HepG2 (cell line): Measurements from ENCODE around the gene RNF25. TPM values are rescaled to one million over a fixed set of nuclear protein-coding genes. Genes with fewer than 3 reads are reported as not detected.

Source experiments
- ATAC-seq: fragments of 200-7000 bp; cut with Tn5 transposase; 3 replicates; pipeline ENCODE4 v1.9.1; 2020; ENCODE audit warnings: mild to moderate bottlenecking, moderate library complexity
- BruUV-seq: library from RNA; stranded (reverse); fragments of 400-500 nt; replicated peaks from 2 replicates; lab custom pipeline; 2021; lab: Mats Ljungman, UMichigan
- CTCF ChIA-PET: fragments of 300-600 bp; formaldehyde crosslinking; extraction: SDS; loops from one replicate; lab custom pipeline; 2021; ENCODE audit warnings: low total read pairs, inconsistent platforms, low intra/inter-chr PET ratio; lab: Yijun Ruan, JAX
- POLR2A ChIA-PET: fragments of 350-600 bp; sonication (Branson Sonifier 250); formaldehyde crosslinking; loops from one replicate; lab custom pipeline; 2020; ENCODE audit warnings: antibody characterized with exemption, inconsistent platforms; lab: Yijun Ruan, JAX
- DNase-seq: peaks from one replicate; pipeline ENCODE4 v3.0.0-alpha.2; 2015; ENCODE audit warnings: low spot score
- FAIRE-seq: peaks from 3 replicates; lab custom pipeline; 2011; peaks lifted over from hg19 to GRCh38; lab: Jason Lieb, UNC
- H2AFZ ChIP-seq: one replicate; pipeline ENCODE4 v1.6.1; 2011; ENCODE audit warnings: low read length, inconsistent platforms
- H3K27ac ChIP-seq: fragments of 300-600 bp; 3 replicates; pipeline ENCODE4 v1.8.0; 2011; ENCODE audit warnings: mixed run types, mild to moderate bottlenecking, mixed read lengths, low read length, inconsistent platforms; ENCODE audit not compliant: insufficient read depth; ENCODE audit errors: extremely low read length
- H3K27me3 ChIP-seq, 2 experiments: fragments of 200-600 bp in 1 of 2; 2 replicates in 1 of 2; 3 replicates in 1 of 2; pipeline versions ENCODE4 v1.6.0 to v1.8.0; 2011; ENCODE audit warnings: low read length in 2 of 2, mild to moderate bottlenecking in 2 of 2, moderate library complexity in 2 of 2, inconsistent platforms in 1 of 2; ENCODE audit not compliant: insufficient read depth in 2 of 2, control insufficient read depth in 1 of 2
- H3K36me3 ChIP-seq, 2 experiments: fragments of 200-600 bp in 1 of 2; replicated peaks in 1 of 2; 2 replicates in 1 of 2; 3 replicates in 1 of 2; pipeline versions ENCODE4 v1.5.1 to v1.8.0; 2011; ENCODE audit warnings: low read length in 2 of 2, inconsistent platforms in 1 of 2; ENCODE audit not compliant: insufficient read depth in 2 of 2, control insufficient read depth in 1 of 2
- H3K4me1 ChIP-seq: 2 replicates; pipeline ENCODE4 v1.5.1; 2012; ENCODE audit warnings: low read length, inconsistent platforms; ENCODE audit not compliant: insufficient read depth
- H3K4me2 ChIP-seq: 2 replicates; pipeline ENCODE4 v1.6.0; 2011; ENCODE audit warnings: low read depth, low read length, inconsistent platforms
- H3K4me3 ChIP-seq, 3 experiments: fragments of 200-600 bp in 1 of 3; sonication (generic), shearing (Covaris generic) in 1 of 3; replicated peaks in 1 of 3; 2 replicates each; pipeline ENCODE4 v1.5.1; 2011 to 2016; ENCODE audit warnings: low read length in 3 of 3, inconsistent platforms in 2 of 3, low read depth in 2 of 3, mild to moderate bottlenecking in 2 of 3, control low read depth in 1 of 3, mixed read lengths in 1 of 3; ENCODE audit not compliant: insufficient read depth in 1 of 3
- H3K79me2 ChIP-seq: one replicate; pipeline ENCODE4 v1.6.1; 2011; ENCODE audit warnings: low read length, inconsistent platforms; ENCODE audit not compliant: insufficient read depth
- H3K9ac ChIP-seq: 2 replicates; pipeline ENCODE4 v1.6.0; 2011; ENCODE audit warnings: mild to moderate bottlenecking, low read depth, low read length, inconsistent platforms; ENCODE audit not compliant: insufficient read depth
- H3K9me3 ChIP-seq: 2 replicates; pipeline ENCODE4 v1.5.1; 2012; ENCODE audit warnings: mild to moderate bottlenecking, low read length
- H4K20me1 ChIP-seq: 2 replicates; pipeline ENCODE4 v1.6.0; 2011; ENCODE audit warnings: inconsistent platforms, mild to moderate bottlenecking, low read length, moderate library complexity; ENCODE audit not compliant: insufficient read depth
- BHLHE40 ChIP-seq: IDR thresholded peaks from 2 replicates; pipeline ENCODE4 v1.6.1; 2011; ENCODE audit warnings: low read length, improper control_type of control experiment
- FOSL1 ChIP-seq: sonication (generic); formaldehyde crosslinking; IDR thresholded peaks from 2 replicates; pipeline ENCODE4 v1.9.0; 2021; ENCODE audit warnings: missing genetic modification reagents, borderline replicate concordance
- MTA1 ChIP-seq: sonication (generic); formaldehyde crosslinking; IDR thresholded peaks from 2 replicates; pipeline ENCODE4 v1.4.0; 2020; ENCODE audit warnings: missing genetic modification reagents, mild to moderate bottlenecking, borderline replicate concordance
- PBX2 ChIP-seq: IDR thresholded peaks from 2 replicates; pipeline ENCODE4 v1.6.1; 2016; ENCODE audit warnings: control low read depth
- RAD21 ChIP-seq: fragments of 450-650 bp; formaldehyde crosslinking; IDR thresholded peaks from 2 replicates; pipeline ENCODE4 v1.5.0; 2020; ENCODE audit warnings: mild to moderate bottlenecking
- TAF15 ChIP-seq: fragments of 200-400 bp; formaldehyde crosslinking; IDR thresholded peaks from one replicate; pipeline ENCODE4 v1.6.1; 2018; ENCODE audit warnings: mild to moderate bottlenecking, low read depth, low read length; ENCODE audit not compliant: poor library complexity, severe bottlenecking
- TBP ChIP-seq: sonication (generic); formaldehyde crosslinking; IDR thresholded peaks from 2 replicates; pipeline ENCODE4 v1.5.0; 2020; ENCODE audit warnings: missing genetic modification reagents
- TCF7L2 ChIP-seq: IDR thresholded peaks from 2 replicates; pipeline ENCODE4 v1.6.1; 2011; ENCODE audit warnings: mild to moderate bottlenecking, low read depth, low read length, moderate library complexity
- ZNF274 ChIP-seq: sonication (generic); formaldehyde crosslinking; IDR thresholded peaks from 2 replicates; pipeline ENCODE4 v1.5.1; 2020; ENCODE audit warnings: mild to moderate bottlenecking, missing genetic modification reagents
- ZNF468 ChIP-seq: sonication (generic); formaldehyde crosslinking; IDR thresholded peaks from 2 replicates; pipeline ENCODE4 v1.8.0; 2022; ENCODE audit warnings: mild to moderate bottlenecking, moderate library complexity, missing genetic modification reagents
- WGBS: methylation state at CpG from one replicate; pipeline ENCODE4 v1.1.6; 2017; ENCODE audit warnings: low lambda C conversion rate; 5-methylcytosine and 5-hydroxymethylcytosine counted together
- in situ Hi-C: cut with HindIII; loops from 2 replicates; pipeline ENCODE4 v1.10.0; 2017; ENCODE audit warnings: low pct_unique_long_range_greater_than_20kb; ENCODE audit not compliant: extremely low pct_ligation_motif_present
- intact Hi-C: fragments of 100-400 bp; cut with micrococcal nuclease; formaldehyde crosslinking; loops from one replicate; pipeline ENCODE4 v1.10.0; 2022; ENCODE audit not compliant: unreplicated experiment
- polyA plus RNA-seq, 8 experiments: library from polyadenylated mRNA; depleted of rRNA in 3 of 8; stranded (reverse) in 7 of 8; unstranded in 1 of 8; fragments of >200 nt; fragmentation: Illumina TruSeq in 4 of 8; extraction: Trizol in 4 of 8; gene quantifications; 2 replicates each; pipeline versions ENCODE4 v1.2.1 to v1.2.3, GENCODE V29; 2011 to 2016; ENCODE audit warnings: low read depth in 4 of 8, missing spikeins in 1 of 8, mixed read lengths in 1 of 8; ENCODE audit not compliant: insufficient read depth in 1 of 8
- total RNA-seq, 5 experiments: library from RNA; depleted of rRNA; stranded (reverse); fragments of >200 nt; fragmentation: Illumina TruSeq; extraction: Trizol; gene quantifications; 2 replicates each; pipeline ENCODE4 v1.2.3, GENCODE V29; 2016; ENCODE audit warnings: low read depth in 1 of 5
- TF ChIP-seq, protein P1 (sequence below): IDR thresholded peaks from 2 replicates; pipeline ENCODE4 v1.6.1; 2016; ENCODE audit warnings: missing compliant biosample characterization, missing genetic modification reagents, borderline replicate concordance
- TF ChIP-seq, protein P2 (sequence below): sonication (generic); formaldehyde crosslinking; IDR thresholded peaks from 2 replicates; pipeline ENCODE4 v1.5.0; 2020; ENCODE audit warnings: missing genetic modification reagents
- TF ChIP-seq, protein P3 (sequence below), 2 experiments: fragments of 450-650 bp in 1 of 2; sonication (generic) in 1 of 2; formaldehyde crosslinking in 1 of 2; IDR thresholded peaks; 2 replicates each; pipeline versions ENCODE4 v1.6.1 to v1.8.0; 2016 to 2022; ENCODE audit warnings: antibody characterized with exemption in 1 of 2, mild to moderate bottlenecking in 1 of 2, missing genetic modification reagents in 1 of 2

The RNF25 gene
- total and polyA plus RNA-seq, 2 of the 13 experiments (the other 11 are each of a cell fraction or from before 2014, with no cell fraction given), result 37.0 to 87.6 TPM

DNA sequence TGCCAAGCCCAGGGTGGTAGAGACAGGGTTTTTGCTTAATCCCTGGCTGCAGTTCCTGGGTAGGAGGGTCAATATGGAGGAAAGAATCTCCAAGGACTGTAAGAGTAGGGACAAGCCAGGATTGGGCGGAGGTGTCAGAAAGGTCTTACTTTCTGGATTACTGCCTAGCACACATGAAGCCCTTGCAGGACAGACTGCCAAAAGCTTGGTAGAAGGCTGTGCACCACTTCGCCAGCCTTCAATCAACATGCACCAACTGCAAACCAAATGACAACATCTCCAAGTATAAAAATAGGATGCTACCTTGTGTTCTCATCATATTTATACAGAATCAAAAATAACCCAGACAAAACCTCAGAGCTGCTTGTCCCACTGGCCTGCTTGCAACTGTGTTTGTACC, 16.1 kb downstream of the RNF25 start:
- H3K27ac ChIP-seq, result no peak overlapping the region
- intact Hi-C loops, result no loop called here
- H3K36me3 ChIP-seq, result peaks cover 15 to 53% of the 10 kb centered on the region in 2 experiments
- no peak for DNase-seq
- H3K4me1 ChIP-seq, result peaks cover 20% of the 10 kb centered on the region
- no peaks in the 10 kb centered on the region for H3K9me3 ChIP-seq
- H3K27me3 ChIP-seq, result no peaks in the 10 kb centered on the region; a peak in 1 of 5 replicates
- H3K9ac ChIP-seq, result no peak overlapping the region
- ChIA-PET POLR2A (no interaction called here), CTCF (no interaction called here)
- WGBS, result 97% methylated on average over 2 of the region's 2 CpGs
- in situ Hi-C loops, result no loop called here
- no peak overlapping the region for H3K4me3 ChIP-seq
- H2AFZ ChIP-seq, result no peak overlapping the region
- no peaks in the 10 kb centered on the region for H4K20me1 ChIP-seq
- no peak for ATAC-seq
- H3K4me2 ChIP-seq, result no peak overlapping the region
- no peak for FAIRE-seq
- BruUV-seq, result no TSS peak
- H3K79me2 ChIP-seq, result peaks cover 20% of the 10 kb centered on the region
- TF ChIP-seq, protein P1, sequence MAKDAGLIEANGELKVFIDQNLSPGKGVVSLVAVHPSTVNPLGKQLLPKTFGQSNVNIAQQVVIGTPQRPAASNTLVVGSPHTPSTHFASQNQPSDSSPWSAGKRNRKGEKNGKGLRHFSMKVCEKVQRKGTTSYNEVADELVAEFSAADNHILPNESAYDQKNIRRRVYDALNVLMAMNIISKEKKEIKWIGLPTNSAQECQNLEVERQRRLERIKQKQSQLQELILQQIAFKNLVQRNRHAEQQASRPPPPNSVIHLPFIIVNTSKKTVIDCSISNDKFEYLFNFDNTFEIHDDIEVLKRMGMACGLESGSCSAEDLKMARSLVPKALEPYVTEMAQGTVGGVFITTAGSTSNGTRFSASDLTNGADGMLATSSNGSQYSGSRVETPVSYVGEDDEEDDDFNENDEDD, result no peak
- no peak for TF ChIP-seq PBX2 (CRISPR knock-in tag)
- no peak for TF ChIP-seq TAF15
- no peak for TF ChIP-seq BHLHE40
- no peak for TF ChIP-seq TBP (CRISPR knock-in tag)
- no peak for TF ChIP-seq TCF7L2
- TF ChIP-seq RAD21 (CRISPR knock-in tag), result no peak
- TF ChIP-seq MTA1 (CRISPR knock-in tag), result no peak
- TF ChIP-seq, protein P2, sequence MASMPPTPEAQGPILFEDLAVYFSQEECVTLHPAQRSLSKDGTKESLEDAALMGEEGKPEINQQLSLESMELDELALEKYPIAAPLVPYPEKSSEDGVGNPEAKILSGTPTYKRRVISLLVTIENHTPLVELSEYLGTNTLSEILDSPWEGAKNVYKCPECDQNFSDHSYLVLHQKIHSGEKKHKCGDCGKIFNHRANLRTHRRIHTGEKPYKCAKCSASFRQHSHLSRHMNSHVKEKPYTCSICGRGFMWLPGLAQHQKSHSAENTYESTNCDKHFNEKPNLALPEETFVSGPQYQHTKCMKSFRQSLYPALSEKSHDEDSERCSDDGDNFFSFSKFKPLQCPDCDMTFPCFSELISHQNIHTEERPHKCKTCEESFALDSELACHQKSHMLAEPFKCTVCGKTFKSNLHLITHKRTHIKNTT (CRISPR knock-in tag), result no peak
- no peak for TF ChIP-seq ZNF274 (CRISPR knock-in tag)
- TF ChIP-seq, protein P3, sequence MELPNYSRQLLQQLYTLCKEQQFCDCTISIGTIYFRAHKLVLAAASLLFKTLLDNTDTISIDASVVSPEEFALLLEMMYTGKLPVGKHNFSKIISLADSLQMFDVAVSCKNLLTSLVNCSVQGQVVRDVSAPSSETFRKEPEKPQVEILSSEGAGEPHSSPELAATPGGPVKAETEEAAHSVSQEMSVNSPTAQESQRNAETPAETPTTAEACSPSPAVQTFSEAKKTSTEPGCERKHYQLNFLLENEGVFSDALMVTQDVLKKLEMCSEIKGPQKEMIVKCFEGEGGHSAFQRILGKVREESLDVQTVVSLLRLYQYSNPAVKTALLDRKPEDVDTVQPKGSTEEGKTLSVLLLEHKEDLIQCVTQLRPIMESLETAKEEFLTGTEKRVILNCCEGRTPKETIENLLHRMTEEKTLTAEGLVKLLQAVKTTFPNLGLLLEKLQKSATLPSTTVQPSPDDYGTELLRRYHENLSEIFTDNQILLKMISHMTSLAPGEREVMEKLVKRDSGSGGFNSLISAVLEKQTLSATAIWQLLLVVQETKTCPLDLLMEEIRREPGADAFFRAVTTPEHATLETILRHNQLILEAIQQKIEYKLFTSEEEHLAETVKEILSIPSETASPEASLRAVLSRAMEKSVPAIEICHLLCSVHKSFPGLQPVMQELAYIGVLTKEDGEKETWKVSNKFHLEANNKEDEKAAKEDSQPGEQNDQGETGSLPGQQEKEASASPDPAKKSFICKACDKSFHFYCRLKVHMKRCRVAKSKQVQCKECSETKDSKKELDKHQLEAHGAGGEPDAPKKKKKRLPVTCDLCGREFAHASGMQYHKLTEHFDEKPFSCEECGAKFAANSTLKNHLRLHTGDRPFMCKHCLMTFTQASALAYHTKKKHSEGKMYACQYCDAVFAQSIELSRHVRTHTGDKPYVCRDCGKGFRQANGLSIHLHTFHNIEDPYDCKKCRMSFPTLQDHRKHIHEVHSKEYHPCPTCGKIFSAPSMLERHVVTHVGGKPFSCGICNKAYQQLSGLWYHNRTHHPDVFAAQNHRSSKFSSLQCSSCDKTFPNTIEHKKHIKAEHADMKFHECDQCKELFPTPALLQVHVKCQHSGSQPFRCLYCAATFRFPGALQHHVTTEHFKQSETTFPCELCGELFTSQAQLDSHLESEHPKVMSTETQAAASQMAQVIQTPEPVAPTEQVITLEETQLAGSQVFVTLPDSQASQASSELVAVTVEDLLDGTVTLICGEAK (IDR thresholded peaks at IDR 0.05), result no peak
- TF ChIP-seq, protein P3 (CRISPR knock-in tag; IDR thresholded peaks at IDR 0.05), result no peak
- TF ChIP-seq FOSL1 (CRISPR knock-in tag), result no peak
- TF ChIP-seq ZNF468, result no peak
